ENCODE data around the gene SATB2.
A peak's percentile ranks its signal among the peaks of the same experiment; 100 is the strongest.

The SATB2 gene

GRCh38 chr2:199409759-199410529 is 47.8 kb downstream of the SATB2 start:
- DNase-seq (ENCODE audit: low read depth): peak; percentile 48
- H3K4me3 ChIP-seq (ENCODE audit: control insufficient read depth, low read depth, low read length): no peak overlapping the region
- no peak for TF ChIP-seq CTCF (conservative IDR thresholded peaks at IDR 0.05; ENCODE audit: control insufficient read depth, insufficient read depth, low read depth, low read length)

- no peak overlapping the region for H3K4me3 ChIP-seq (ENCODE audit: control insufficient read depth, low read depth, low read length)
- DNase-seq (ENCODE audit: low read depth): no peak
- TF ChIP-seq CTCF (conservative IDR thresholded peaks at IDR 0.05; ENCODE audit: control insufficient read depth, insufficient read depth, low read depth, low read length): no peak
Measured at GRCh38 chr2:199407421-199407820, 50.3 kb downstream of the SATB2 start.

GRCh38 chr2:199405241-199405640 is 52.5 kb downstream of the SATB2 start:
- H3K4me3 ChIP-seq (ENCODE audit: control insufficient read depth, low read depth, low read length): no peak overlapping the region
- peak; percentile 32 for TF ChIP-seq CTCF (conservative IDR thresholded peaks at IDR 0.05; ENCODE audit: control insufficient read depth, insufficient read depth, low read depth, low read length)
- DNase-seq (ENCODE audit: low read depth): peak; percentile 41

- DNase-seq (ENCODE audit: low read depth): peak; percentile 84
- no peak overlapping the region for H3K4me3 ChIP-seq (ENCODE audit: control insufficient read depth, low read depth, low read length)
- no peak for TF ChIP-seq CTCF (conservative IDR thresholded peaks at IDR 0.05; ENCODE audit: control insufficient read depth, insufficient read depth, low read depth, low read length)
Measured at GRCh38 chr2:199404841-199405240, 52.9 kb downstream of the SATB2 start.

GRCh38 chr2:199395311-199395710 is 62.4 kb downstream of the SATB2 start:
- no peak for DNase-seq (ENCODE audit: low read depth)
- no peak for TF ChIP-seq CTCF (conservative IDR thresholded peaks at IDR 0.05; ENCODE audit: control insufficient read depth, insufficient read depth, low read depth, low read length)

GRCh38 chr2:199392363-199392762 is 65.4 kb downstream of the SATB2 start:
- no peak overlapping the region for H3K4me3 ChIP-seq (ENCODE audit: control insufficient read depth, low read depth, low read length)
- DNase-seq (ENCODE audit: low read depth): no peak

More at GRCh38 chr2:199395311-199395710, 62.4 kb downstream of the SATB2 start:
- no peak overlapping the region for H3K4me3 ChIP-seq (ENCODE audit: control insufficient read depth, low read depth, low read length)

More at GRCh38 chr2:199392363-199392762, 65.4 kb downstream of the SATB2 start:
- no peak for TF ChIP-seq CTCF (conservative IDR thresholded peaks at IDR 0.05; ENCODE audit: control insufficient read depth, insufficient read depth, low read depth, low read length)
